ENCODE results near the gene NSFL1C. TPM values are rescaled to one million over a fixed set of nuclear protein-coding genes. Genes with fewer than 3 reads are reported as not detected.

NSFL1C gene
- total and polyA plus RNA-seq, 2 of the 4 experiments (the other 2 are of a cell fraction): 33.0 to 40.3 TPM

- TF ChIP-seq RFX5 (IDR thresholded peaks at IDR 0.05; ENCODE audit: low read depth, low read length) (no peak), SMC3 (IDR thresholded peaks at IDR 0.05; ENCODE audit: low read depth, low read length) (no peak), USF2 (IDR thresholded peaks at IDR 0.05; ENCODE audit: low read depth, low read length) (no peak), MAFK (IDR thresholded peaks at IDR 0.05; ENCODE audit: low read depth, low read length) (no peak)
- TF ChIP-seq, protein P1, sequence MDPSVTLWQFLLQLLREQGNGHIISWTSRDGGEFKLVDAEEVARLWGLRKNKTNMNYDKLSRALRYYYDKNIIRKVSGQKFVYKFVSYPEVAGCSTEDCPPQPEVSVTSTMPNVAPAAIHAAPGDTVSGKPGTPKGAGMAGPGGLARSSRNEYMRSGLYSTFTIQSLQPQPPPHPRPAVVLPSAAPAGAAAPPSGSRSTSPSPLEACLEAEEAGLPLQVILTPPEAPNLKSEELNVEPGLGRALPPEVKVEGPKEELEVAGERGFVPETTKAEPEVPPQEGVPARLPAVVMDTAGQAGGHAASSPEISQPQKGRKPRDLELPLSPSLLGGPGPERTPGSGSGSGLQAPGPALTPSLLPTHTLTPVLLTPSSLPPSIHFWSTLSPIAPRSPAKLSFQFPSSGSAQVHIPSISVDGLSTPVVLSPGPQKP (IDR thresholded peaks at IDR 0.05; ENCODE audit: borderline replicate concordance, low read depth, low read length): no peak
Observed at GRCh38 chr20:1469306-1469905, 2.8 kb upstream of the NSFL1C start (continued).
